GM12875 (cell line): ENCODE measurements around the gene SIT1.

Source experiments
- H3K4me3 ChIP-seq: one replicate; pipeline ENCODE4 v1.5.1; 2011; ENCODE audit warnings: low read depth, low read length, control low read depth
- TF ChIP-seq, protein P1 (sequence below): IDR thresholded peaks from 2 replicates; pipeline ENCODE4 v1.5.1; 2011; ENCODE audit warnings: low read depth, mild to moderate bottlenecking, control low read depth, inconsistent platforms, low read length, moderate library complexity, borderline replicate concordance; ENCODE audit not compliant: insufficient read depth

The SIT1 gene

DNA sequence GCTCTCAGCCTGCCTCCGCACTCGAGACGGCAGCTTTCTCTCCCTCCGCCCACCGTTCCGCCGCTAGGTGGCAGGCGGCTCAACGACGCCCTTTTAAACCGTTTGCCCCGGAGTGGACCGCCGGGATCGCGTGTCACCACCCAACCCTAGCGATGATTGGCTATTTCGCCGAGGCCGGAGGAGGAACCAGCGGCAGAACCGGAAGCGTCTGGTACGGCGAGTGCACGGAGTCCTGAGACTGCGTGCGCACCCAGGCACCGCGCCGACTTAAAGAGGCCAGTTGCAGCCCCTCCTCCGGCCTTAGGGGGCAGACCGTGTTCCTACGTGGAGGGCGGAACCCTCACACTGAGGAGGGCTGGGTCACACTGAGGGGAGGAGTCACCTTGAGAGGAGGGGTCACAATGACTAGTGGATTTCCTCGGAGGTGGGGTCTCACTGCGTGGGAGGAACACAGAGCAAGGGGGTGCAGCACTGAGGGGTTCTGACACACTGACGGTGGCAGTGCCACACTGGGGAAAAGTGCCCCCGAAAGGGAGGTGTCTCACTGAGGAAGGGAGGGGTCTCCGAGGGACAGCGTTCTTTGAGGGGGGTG lies 46.6 kb downstream of the SIT1 start:
- TF ChIP-seq, protein P1, sequence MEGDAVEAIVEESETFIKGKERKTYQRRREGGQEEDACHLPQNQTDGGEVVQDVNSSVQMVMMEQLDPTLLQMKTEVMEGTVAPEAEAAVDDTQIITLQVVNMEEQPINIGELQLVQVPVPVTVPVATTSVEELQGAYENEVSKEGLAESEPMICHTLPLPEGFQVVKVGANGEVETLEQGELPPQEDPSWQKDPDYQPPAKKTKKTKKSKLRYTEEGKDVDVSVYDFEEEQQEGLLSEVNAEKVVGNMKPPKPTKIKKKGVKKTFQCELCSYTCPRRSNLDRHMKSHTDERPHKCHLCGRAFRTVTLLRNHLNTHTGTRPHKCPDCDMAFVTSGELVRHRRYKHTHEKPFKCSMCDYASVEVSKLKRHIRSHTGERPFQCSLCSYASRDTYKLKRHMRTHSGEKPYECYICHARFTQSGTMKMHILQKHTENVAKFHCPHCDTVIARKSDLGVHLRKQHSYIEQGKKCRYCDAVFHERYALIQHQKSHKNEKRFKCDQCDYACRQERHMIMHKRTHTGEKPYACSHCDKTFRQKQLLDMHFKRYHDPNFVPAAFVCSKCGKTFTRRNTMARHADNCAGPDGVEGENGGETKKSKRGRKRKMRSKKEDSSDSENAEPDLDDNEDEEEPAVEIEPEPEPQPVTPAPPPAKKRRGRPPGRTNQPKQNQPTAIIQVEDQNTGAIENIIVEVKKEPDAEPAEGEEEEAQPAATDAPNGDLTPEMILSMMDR: peak; percentile 84
- peak overlapping the region; percentile 80 for H3K4me3 ChIP-seq

DNA sequence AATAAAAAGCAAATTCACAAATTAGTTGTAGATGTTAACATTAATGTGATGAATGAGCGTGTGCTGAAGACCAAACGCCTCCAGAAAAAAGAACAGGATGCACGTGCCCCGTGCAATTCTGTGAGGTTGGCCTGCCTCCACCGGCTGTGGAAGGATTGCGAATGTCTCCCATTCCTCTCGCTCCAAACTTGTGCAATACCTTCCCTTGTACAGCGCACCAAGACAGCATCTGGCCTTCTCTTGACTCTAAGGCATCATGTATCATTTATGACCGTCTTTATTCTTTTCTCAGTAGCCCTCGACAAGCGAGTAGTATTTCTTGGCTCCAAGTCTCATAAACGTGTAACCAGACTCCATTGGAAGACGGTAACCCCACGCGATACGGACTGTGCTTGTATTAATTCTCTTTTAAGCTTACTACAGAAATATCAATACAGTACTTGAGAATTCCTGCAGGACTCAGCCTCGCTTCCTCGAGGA lies 47.2 kb downstream of the SIT1 start:
- peak overlapping the region; percentile 37 for H3K4me3 ChIP-seq
- TF ChIP-seq, protein P1: no peak

DNA sequence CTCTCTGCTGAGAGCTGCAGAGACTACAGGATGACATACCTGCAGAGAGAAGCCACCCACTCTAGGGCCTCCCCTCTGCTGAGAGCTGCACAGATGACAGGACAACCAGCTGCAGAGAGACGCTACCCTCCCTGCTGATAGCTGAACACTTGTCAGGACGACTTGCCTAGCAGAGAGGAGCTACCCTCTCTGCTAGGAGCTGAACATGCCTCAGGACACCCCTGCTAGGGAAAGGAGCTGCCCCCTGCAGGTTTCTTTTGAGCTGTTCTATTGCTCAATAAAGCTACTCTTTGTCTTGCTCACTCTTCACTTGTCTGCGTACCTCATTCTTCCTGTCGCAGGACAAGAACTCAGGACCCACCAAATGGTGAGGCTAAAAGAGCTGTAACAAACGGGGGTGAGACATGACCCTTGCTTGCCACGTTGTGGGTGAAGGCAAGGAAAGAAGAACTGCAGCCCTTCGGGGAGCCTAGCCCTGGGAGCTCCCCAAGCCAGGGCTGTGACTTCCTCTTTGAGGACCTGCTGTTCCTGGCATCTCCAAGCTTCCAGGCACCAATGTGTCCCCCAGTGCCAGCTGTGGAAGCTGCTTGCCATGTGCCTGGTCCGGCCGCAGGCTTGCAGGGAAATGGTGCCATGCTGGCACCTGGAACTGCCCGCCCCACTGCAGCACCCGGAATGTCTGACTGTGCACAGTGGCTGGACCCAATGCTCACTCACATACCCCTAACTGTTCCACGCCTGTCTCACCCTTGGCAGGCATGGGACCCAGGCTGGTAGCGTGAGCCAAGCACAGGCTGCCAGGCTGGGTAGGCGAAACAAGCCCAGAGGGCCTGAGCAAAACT lies 50.7 kb downstream of the SIT1 start:
- no peak overlapping the region for H3K4me3 ChIP-seq
- TF ChIP-seq, protein P1: 0 out of 2 replicates have a peak, but pooled peaks have one; percentile 18
